ENCODE data around the gene PLPP1.

DNA sequence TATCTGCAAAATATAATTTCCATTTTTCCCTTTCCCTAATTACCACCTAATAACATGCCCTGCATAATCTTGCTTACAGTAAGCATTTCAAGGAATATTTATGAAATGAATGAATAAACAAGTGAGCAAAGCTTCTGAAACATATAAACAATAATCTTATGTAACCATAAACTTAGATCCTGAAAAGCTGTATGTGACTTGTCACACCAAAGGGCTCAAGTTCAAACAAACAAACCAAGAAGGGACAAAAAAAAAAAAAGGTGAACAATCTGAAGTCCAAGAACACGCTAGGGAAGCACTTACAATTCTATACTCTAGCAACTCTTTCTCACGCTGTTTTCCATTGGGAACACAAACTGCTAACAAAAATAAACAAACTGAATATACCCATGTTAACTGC, 36.3 kb downstream of the PLPP1 start:
- TF ChIP-seq, protein P1, sequence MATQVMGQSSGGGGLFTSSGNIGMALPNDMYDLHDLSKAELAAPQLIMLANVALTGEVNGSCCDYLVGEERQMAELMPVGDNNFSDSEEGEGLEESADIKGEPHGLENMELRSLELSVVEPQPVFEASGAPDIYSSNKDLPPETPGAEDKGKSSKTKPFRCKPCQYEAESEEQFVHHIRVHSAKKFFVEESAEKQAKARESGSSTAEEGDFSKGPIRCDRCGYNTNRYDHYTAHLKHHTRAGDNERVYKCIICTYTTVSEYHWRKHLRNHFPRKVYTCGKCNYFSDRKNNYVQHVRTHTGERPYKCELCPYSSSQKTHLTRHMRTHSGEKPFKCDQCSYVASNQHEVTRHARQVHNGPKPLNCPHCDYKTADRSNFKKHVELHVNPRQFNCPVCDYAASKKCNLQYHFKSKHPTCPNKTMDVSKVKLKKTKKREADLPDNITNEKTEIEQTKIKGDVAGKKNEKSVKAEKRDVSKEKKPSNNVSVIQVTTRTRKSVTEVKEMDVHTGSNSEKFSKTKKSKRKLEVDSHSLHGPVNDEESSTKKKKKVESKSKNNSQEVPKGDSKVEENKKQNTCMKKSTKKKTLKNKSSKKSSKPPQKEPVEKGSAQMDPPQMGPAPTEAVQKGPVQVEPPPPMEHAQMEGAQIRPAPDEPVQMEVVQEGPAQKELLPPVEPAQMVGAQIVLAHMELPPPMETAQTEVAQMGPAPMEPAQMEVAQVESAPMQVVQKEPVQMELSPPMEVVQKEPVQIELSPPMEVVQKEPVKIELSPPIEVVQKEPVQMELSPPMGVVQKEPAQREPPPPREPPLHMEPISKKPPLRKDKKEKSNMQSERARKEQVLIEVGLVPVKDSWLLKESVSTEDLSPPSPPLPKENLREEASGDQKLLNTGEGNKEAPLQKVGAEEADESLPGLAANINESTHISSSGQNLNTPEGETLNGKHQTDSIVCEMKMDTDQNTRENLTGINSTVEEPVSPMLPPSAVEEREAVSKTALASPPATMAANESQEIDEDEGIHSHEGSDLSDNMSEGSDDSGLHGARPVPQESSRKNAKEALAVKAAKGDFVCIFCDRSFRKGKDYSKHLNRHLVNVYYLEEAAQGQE (IDR thresholded peaks at IDR 0.05; ENCODE audit: insufficient replicate concordance, low read depth): no peak
- TF ChIP-seq CTCF (IDR thresholded peaks at IDR 0.05; ENCODE audit: insufficient read depth, low read length) (no peak), GABPA (IDR thresholded peaks at IDR 0.05; ENCODE audit: low read depth) (no peak), POLR2AphosphoS5 (IDR thresholded peaks at IDR 0.05; ENCODE audit: low read depth) (no peak)
